Neural cell (in vitro differentiated cells): ENCODE measurements around the gene VGLL2. TPM values are rescaled to one million over a fixed set of nuclear protein-coding genes. Genes with fewer than 3 reads are reported as not detected.

Experiments used
- H2AFZ ChIP-seq: fragments of 200-600, 300-800 bp; sonication (generic), shearing (Covaris generic); 2 replicates; pipeline ENCODE4 v1.6.0; 2014; ENCODE audit warnings: low read depth, mild to moderate bottlenecking, antibody characterized with exemption, low read length, moderate library complexity
- H3F3A ChIP-seq: fragments of 200-600 bp; shearing (Covaris generic); 2 replicates; pipeline ENCODE4 v1.6.1; 2016; ENCODE audit warnings: mild to moderate bottlenecking, moderate library complexity, mixed read lengths, antibody characterized with exemption, low read length; ENCODE audit not compliant: insufficient read depth, poor library complexity, severe bottlenecking
- H3K27ac ChIP-seq: fragments of 200-600, 300-800 bp; sonication (generic), shearing (Covaris generic); 2 replicates; pipeline ENCODE4 v1.5.1; 2014; ENCODE audit warnings: mild to moderate bottlenecking, low read length, moderate library complexity
- H3K27me3 ChIP-seq: fragments of 300-800, 200-600 bp; sonication (generic), shearing (Covaris generic); 2 replicates; pipeline ENCODE4 v1.6.0; 2014; ENCODE audit warnings: mild to moderate bottlenecking, low read depth, low read length, moderate library complexity; ENCODE audit not compliant: insufficient read depth
- H3K36me3 ChIP-seq: fragments of 300-800, 200-600 bp; sonication (generic), shearing (Covaris generic); 2 replicates; pipeline ENCODE4 v1.5.1; 2014; ENCODE audit warnings: mild to moderate bottlenecking, antibody characterized with exemption, low read length, moderate library complexity; ENCODE audit not compliant: insufficient read depth
- H3K4me2 ChIP-seq: fragments of 300-800, 200-600 bp; sonication (generic), shearing (Covaris generic); 2 replicates; pipeline ENCODE4 v1.6.0; 2014; ENCODE audit warnings: mild to moderate bottlenecking, low read length
- H3K4me3 ChIP-seq: fragments of 300-800, 200-600 bp; sonication (generic), shearing (Covaris generic); 2 replicates; pipeline ENCODE4 v1.5.1; 2014; ENCODE audit warnings: mild to moderate bottlenecking, low read length, moderate library complexity
- H3K79me2 ChIP-seq: fragments of 200-600 bp; shearing (Covaris generic); replicated peaks from 2 replicates; pipeline ENCODE4 v1.6.0; 2014; ENCODE audit warnings: mild to moderate bottlenecking, low read length, moderate library complexity; ENCODE audit not compliant: insufficient read depth
- H3K9ac ChIP-seq: fragments of 300-800, 200-600 bp; sonication (generic), shearing (Covaris generic); 2 replicates; pipeline ENCODE4 v1.6.1; 2016; ENCODE audit warnings: mild to moderate bottlenecking, low read length, mixed read lengths
- H3K9me2 ChIP-seq: fragments of 200-600 bp; shearing (Covaris generic); 2 replicates; pipeline ENCODE4 v1.6.1; 2016; ENCODE audit warnings: mild to moderate bottlenecking, low read length, mixed read lengths; ENCODE audit not compliant: insufficient read depth
- H3K9me3 ChIP-seq: fragments of 200-600, 300-800 bp; sonication (generic), shearing (Covaris generic); 2 replicates; pipeline ENCODE4 v1.6.1; 2016; ENCODE audit warnings: mild to moderate bottlenecking, mixed run types, low read length, moderate library complexity, mixed read lengths
- H4K20me1 ChIP-seq: fragments of 200-600 bp; shearing (Covaris generic); 2 replicates; pipeline ENCODE4 v1.6.1; 2016; ENCODE audit warnings: mild to moderate bottlenecking, mixed run types; ENCODE audit not compliant: insufficient read depth
- CTCF ChIP-seq: fragments of 450-650 bp; IDR thresholded peaks from 2 replicates; pipeline ENCODE4 v1.5.1; 2014; ENCODE audit warnings: antibody characterized with exemption, mild to moderate bottlenecking, moderate library complexity; ENCODE audit not compliant: poor library complexity, severe bottlenecking
- EP300 ChIP-seq: fragments of 450-650 bp; conservative IDR thresholded peaks from 2 replicates; pipeline ENCODE4 v1.6.1; 2014; ENCODE audit warnings: antibody characterized with exemption, mild to moderate bottlenecking, moderate library complexity; ENCODE audit not compliant: poor library complexity, severe bottlenecking
- EZH2 ChIP-seq: fragments of 200-600, 300-800 bp; shearing (Covaris generic), sonication (generic); IDR thresholded peaks from 2 replicates; pipeline ENCODE4 v1.6.1; 2014; ENCODE audit warnings: antibody characterized with exemption, low read length, borderline replicate concordance, mild to moderate bottlenecking; ENCODE audit not compliant: insufficient read depth, poor library complexity, severe bottlenecking
- MXI1 ChIP-seq: fragments of 450-650 bp; conservative IDR thresholded peaks from 2 replicates; pipeline ENCODE4 v1.6.1; 2014; ENCODE audit warnings: antibody characterized with exemption, mild to moderate bottlenecking; ENCODE audit not compliant: poor library complexity, severe bottlenecking
- POLR2AphosphoS5 ChIP-seq: IDR thresholded peaks from 2 replicates; pipeline ENCODE4 v1.6.1; 2012
- RAD21 ChIP-seq: fragments of 450-650 bp; conservative IDR thresholded peaks from 2 replicates; pipeline ENCODE4 v1.6.1; 2014; ENCODE audit warnings: antibody characterized with exemption, mild to moderate bottlenecking, moderate library complexity
- REST ChIP-seq: IDR thresholded peaks from 2 replicates; pipeline ENCODE4 v1.6.1; 2012; ENCODE audit warnings: borderline replicate concordance
- SMC3 ChIP-seq: fragments of 450-650 bp; conservative IDR thresholded peaks from 2 replicates; pipeline ENCODE4 v1.6.1; 2014; ENCODE audit warnings: antibody characterized with exemption, mild to moderate bottlenecking, moderate library complexity; ENCODE audit not compliant: poor library complexity
- TAF1 ChIP-seq: IDR thresholded peaks from 2 replicates; pipeline ENCODE4 v1.6.1; 2012; ENCODE audit warnings: low read depth
- polyA plus RNA-seq: library from polyadenylated mRNA; depleted of rRNA; stranded (reverse); fragments of >200 nt; gene quantifications from 2 replicates; pipeline ENCODE4 v1.2.3, GENCODE V29; 2014

VGLL2 gene
- polyA plus RNA-seq, 1 donor from 2014 or later = not detected

- no peaks in the 10 kb centered on the region for H3F3A ChIP-seq
- H3K9me2 ChIP-seq = no peaks in the 10 kb centered on the region
- H3K4me3 ChIP-seq = peak overlapping the region; percentile 69
- TF ChIP-seq POLR2AphosphoS5 (no peak), REST (no peak), RAD21 (no peak), MXI1 (no peak), CTCF (no peak), SMC3 (no peak), TAF1 (no peak), EZH2 (no peak), EP300 (no peak)
- H3K27ac ChIP-seq = no peak overlapping the region
- no peaks in the 10 kb centered on the region for H3K79me2 ChIP-seq
- H2AFZ ChIP-seq = no peak overlapping the region
- H3K36me3 ChIP-seq = no peaks in the 10 kb centered on the region
- H3K9ac ChIP-seq = no peak overlapping the region
- H3K27me3 ChIP-seq = peaks cover 99% of the 10 kb centered on the region
- no peaks in the 10 kb centered on the region for H3K9me3 ChIP-seq
- H4K20me1 ChIP-seq = no peaks in the 10 kb centered on the region
- no peak overlapping the region for H3K4me2 ChIP-seq
Observed at GRCh38 chr6:117270843-117271507, 5.6 kb downstream of the VGLL2 start.

GRCh38 chr6:117272032-117272866 lies 6.9 kb downstream of the VGLL2 start:
- Histone ChIP-seq H3K27me3 (peaks cover 86% of the 10 kb centered on the region), H3K79me2 (no peaks in the 10 kb centered on the region), H3F3A (no peaks in the 10 kb centered on the region), H3K9me2 (no peaks in the 10 kb centered on the region), H3K4me2 (no peak overlapping the region), H3K9me3 (no peaks in the 10 kb centered on the region), H4K20me1 (no peaks in the 10 kb centered on the region), H3K36me3 (no peaks in the 10 kb centered on the region), H3K4me3 (no peak overlapping the region), H2AFZ (no peak overlapping the region), H3K9ac (no peak overlapping the region), H3K27ac (no peak overlapping the region)
- no peak for TF ChIP-seq MXI1
- no peak for TF ChIP-seq REST
- no peak for TF ChIP-seq RAD21
- no peak for TF ChIP-seq EP300
- no peak for TF ChIP-seq POLR2AphosphoS5
- TF ChIP-seq CTCF = no peak
- TF ChIP-seq EZH2 = no peak
- TF ChIP-seq SMC3 = no peak
- TF ChIP-seq TAF1 = no peak
